Stomach (tissue), 4 donors: ENCODE data around the gene ALG8.

Source experiments
- POLR2A ChIP-seq, 4 donors: fragments of 450-650 bp; IDR thresholded peaks; one replicate each; pipeline ENCODE4 v1.6.1; 2016; ENCODE audit warnings: antibody characterized with exemption in 4 of 4, control low read depth in 2 of 4, mild to moderate bottlenecking in 1 of 4, moderate library complexity in 1 of 4
- TF ChIP-seq, protein P1 (sequence below), 7 experiments: fragments of 450-650 bp in 4 of 7; fragments of 200-600 bp in 3 of 7; sonication (generic) in 3 of 7; IDR thresholded peaks; one replicate each; pipeline ENCODE4 v1.5.1; 2016 to 2019; ENCODE audit warnings: antibody characterized with exemption in 7 of 7, control low read depth in 2 of 7, mild to moderate bottlenecking in 1 of 7

DNA sequence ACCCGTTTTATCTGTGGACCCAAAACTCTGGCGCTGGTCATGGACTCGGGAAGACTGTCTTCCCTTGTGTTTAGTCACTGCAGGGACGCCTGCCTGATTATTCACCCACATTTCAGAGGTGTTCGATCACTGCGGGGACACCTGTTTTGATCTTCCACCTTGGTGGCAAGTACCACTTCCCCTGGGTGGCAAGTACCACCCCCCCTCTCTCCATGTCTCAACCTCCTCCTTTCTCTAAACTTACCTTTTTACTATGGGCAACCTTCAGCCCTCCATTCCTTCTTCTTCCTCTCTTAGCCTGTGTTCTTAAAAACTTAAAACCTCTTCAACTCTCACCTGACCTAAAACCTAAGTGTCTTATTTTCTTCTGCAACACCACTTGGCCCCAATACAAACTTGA lies 57.8 kb downstream of the ALG8 start:
- TF ChIP-seq, protein P1, sequence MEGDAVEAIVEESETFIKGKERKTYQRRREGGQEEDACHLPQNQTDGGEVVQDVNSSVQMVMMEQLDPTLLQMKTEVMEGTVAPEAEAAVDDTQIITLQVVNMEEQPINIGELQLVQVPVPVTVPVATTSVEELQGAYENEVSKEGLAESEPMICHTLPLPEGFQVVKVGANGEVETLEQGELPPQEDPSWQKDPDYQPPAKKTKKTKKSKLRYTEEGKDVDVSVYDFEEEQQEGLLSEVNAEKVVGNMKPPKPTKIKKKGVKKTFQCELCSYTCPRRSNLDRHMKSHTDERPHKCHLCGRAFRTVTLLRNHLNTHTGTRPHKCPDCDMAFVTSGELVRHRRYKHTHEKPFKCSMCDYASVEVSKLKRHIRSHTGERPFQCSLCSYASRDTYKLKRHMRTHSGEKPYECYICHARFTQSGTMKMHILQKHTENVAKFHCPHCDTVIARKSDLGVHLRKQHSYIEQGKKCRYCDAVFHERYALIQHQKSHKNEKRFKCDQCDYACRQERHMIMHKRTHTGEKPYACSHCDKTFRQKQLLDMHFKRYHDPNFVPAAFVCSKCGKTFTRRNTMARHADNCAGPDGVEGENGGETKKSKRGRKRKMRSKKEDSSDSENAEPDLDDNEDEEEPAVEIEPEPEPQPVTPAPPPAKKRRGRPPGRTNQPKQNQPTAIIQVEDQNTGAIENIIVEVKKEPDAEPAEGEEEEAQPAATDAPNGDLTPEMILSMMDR (IDR thresholded peaks at IDR 0.05), result no peak
- TF ChIP-seq POLR2A (IDR thresholded peaks at IDR 0.05), result no peak
